ENCODE results near the gene LIPI.
"Not testable (repeated sequence)": the region's sequence is repeated elsewhere in the genome, so short reads cannot be mapped to it uniquely, and the experiment has no call there.

LIPI gene

DNA sequence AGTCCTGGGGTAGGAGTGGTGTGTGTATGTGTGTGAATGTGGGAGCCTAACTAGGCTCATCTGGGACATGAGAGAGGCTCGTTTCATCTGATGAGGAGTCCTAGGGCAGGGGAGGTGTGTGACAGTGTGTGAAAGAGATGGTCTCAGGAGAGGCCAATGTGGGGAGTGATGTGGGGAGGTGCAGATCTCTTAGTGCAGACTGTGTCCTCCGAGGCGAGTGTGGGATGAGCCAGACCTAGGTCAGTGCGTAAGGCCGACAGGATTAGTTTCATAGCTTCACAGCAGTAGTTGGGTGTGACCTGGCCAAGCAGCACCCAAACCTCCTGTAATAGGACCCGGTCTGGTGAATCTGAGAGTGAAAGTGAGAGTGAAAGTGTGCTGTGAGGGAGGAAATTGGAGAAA is 94.7 kb downstream of the LIPI start:
- DNase-seq (ENCODE audit: low spot score) = no peak

GRCh38 chr21:14115646-14116045 is 95.1 kb downstream of the LIPI start:
- no peak for DNase-seq (ENCODE audit: low spot score)

- DNase-seq (ENCODE audit: low spot score) = peak; percentile 23
Measured at GRCh38 chr21:14114251-14114650, 96.5 kb downstream of the LIPI start.

DNA sequence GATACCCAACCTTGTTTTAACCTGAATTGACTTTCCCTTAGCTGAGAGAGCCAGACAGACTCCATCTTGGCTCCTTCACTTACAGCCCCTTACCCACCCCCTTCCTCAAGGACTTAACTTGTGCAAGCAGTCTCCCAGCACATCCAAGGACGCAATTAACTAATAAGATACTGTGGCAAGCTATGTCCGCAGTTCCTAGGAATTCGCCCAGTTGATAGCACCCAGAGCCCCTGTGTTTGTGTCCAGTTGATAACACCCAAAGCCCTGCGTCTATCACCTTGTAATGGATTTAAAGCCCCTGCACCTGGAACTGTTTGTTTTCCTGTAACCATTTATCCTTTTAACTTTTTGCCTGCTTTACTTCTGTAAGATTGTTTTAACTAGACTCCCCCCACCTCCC is 106.2 kb downstream of the LIPI start:
- DNase-seq (ENCODE audit: low spot score) = not testable (repeated sequence)

GRCh38 chr21:14099570-14099969 is 111.2 kb downstream of the LIPI start:
- no peak for DNase-seq (ENCODE audit: low spot score)

GRCh38 chr21:14097881-14098499 is 112.8 kb downstream of the LIPI start:
- DNase-seq (ENCODE audit: low spot score) = no peak

DNA sequence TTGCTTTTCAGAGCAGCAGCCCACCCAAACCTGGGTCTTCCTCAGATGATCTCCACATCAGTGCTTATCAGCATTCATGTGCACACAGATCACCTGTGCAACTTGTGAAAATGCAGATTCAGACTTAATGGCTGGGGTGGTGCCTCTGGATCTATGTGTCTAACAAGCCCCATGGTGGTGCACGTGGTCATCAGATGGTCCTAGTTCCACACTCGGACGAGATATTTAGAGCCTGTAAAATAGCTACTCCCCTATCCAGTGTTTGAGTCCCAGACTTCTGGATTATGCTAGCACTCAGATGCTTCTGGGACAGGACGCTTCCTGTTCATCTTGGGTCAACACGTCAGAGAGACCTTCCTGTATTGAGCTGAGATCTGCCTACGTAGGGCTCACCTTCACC is 114.2 kb downstream of the LIPI start:
- DNase-seq (ENCODE audit: low spot score) = no peak

DNA sequence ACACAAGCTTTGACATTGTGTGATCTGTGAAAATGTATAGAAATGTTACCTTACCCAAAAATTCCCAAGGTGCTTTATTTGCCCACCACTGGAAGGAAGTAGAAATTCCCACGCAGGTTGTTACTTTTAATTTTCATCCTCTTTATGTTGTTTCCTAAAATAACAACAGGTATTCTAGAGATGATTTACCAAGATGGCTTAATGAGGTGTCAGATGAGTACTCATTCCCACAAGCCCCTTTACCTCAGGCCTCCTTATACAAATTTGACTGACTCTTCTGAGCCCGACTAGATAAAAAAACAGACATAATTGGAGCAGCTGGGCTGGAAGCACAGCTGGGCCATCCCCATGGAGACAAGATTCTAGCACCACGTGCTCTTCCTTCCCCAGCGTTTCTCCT is 114.6 kb downstream of the LIPI start:
- DNase-seq (ENCODE audit: low spot score) = no peak

DNA sequence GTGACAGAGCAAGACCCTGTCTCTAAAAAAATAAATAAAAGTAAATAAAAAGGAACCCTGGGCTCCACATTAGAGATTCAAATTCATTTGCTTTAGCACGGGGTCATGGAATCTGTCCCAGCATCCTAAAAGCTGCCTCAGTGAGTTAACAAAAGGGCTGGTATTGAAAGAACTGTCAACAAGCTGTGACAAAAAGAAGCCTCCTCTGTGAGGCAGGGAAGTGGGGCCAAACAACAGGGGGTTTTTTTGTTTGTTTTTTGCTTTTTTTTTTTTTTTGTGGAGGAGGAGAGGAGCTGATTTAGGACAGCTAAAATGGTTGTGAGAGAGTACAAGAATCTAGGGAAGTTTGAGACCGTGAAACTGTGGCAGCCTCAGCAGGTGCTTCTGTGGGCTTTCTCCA is 115.7 kb downstream of the LIPI start:
- no peak for DNase-seq (ENCODE audit: low spot score)

DNA sequence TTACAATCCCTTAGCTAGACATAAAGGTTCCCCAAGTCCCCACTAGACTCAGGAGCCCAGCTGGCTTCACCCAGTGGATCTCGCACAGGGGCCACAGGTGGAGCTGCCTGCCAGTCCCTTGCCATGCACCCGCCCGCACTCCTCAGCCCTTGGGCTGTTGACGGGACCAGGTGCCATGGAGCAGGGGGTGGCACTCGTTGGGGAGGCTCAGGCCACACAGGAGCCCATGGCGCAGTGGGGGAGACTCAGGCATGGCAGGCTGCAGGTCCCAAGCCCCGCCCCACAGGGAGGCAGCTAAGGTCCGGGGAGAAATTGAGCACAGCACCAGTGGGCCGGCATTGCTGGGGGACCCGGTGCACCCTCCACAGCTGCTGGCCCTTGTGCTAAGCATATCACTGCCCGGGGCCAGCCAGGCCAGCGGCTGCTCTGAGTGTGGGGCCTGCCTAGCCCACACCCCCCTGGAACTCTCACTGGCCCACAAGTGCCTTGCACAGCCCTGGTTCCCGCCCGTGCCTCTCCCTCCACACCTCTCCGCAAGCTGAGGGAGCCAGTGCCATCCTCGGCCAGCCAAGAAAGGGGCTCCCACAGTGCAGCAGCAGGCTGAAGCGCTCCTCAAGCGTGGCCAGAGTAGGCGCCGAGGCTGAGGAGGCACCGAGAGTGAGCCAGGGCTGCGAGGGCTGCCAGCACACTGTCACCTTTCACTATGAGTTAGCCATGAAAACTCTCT is 117.8 kb downstream of the LIPI start:
- DNase-seq (ENCODE audit: low spot score) = no peak

DNA sequence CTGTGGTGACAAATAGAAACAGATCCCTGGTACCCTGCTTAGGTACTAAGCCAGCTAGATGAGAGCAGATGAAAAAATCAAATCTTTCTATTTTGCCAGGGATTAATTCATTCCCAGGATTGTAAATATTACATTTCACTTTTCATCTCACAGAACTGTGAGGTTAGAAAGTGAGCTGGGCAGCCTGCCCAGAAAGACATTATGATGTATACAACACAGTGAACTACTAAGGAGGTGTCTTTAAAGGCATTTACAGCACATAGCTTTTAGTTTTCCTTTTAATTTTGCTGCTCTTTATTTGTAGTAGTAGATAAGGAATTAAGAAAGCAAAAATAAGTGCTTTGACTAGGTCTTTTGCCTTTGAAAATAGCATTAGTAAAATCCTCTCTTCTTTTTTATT is 120.6 kb downstream of the LIPI start:
- not testable (repeated sequence) for DNase-seq (ENCODE audit: low spot score)

- no peak for DNase-seq (ENCODE audit: low spot score)
Measured at GRCh38 chr21:14088391-14088790, 122.4 kb downstream of the LIPI start.

DNA sequence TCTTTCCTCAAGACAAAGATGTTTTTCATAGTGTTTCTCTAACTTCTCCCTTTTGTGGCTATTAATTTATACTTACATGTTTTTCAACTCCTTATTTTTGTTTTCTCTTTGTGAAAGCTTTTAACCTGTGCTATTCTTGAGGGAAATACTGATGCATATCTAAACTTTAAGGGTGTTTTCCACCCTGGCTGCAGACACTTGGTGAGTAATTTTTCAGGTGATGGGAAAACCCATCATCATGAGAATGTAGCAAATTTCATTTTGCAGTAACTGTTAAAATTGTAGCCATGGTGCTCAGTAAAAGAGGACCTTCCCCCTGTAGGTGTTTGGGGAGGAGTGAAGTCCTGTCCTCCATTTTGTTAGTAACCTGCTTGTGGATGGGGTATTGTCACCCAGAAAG is 124.2 kb downstream of the LIPI start:
- DNase-seq (ENCODE audit: low spot score) = no peak

- DNase-seq (ENCODE audit: low spot score) = no peak
Measured at GRCh38 chr21:14084701-14085100, 126.1 kb downstream of the LIPI start.

- DNase-seq (ENCODE audit: low spot score) = no peak
Measured at GRCh38 chr21:14084068-14084501, 126.7 kb downstream of the LIPI start.

- DNase-seq (ENCODE audit: low spot score) = no peak
Measured at GRCh38 chr21:14080764-14081096, 130.0 kb downstream of the LIPI start.

- DNase-seq (ENCODE audit: low spot score) = no peak
Measured at GRCh38 chr21:14080040-14080763, 130.6 kb downstream of the LIPI start.

DNA sequence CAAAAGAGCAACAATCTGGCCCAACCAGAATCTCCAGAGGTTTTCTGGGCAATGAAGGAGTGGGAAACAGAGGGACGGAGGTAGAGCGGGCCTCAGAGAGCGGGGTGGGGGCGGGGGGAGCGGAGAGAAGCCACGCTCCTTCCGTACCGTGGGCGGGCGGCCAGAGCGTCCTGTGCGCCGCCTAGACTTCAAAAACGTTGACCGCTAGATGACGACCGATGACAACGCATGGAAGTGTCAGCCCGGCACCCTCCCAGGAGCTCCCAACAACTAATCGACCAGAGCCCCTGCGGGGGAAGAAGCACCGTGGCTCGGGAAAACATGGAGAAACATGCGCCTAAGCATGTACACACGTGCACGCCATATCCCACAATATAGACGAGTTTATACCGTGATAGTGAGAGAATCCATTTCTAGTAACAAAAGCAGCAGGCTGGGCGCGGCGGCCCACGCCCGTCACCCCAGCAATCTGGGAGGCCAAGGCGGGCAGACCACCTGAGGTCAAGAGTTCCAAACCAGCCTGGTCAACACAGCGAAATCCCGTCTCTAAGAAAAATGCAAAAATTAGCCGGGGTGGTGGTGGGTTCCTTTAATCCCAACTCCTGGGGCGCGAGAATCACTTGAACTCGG is 131.9 kb downstream of the LIPI start:
- DNase-seq (ENCODE audit: low spot score) = no peak

- DNase-seq (ENCODE audit: low spot score) = no peak
Measured at GRCh38 chr21:14076143-14076806, 134.5 kb downstream of the LIPI start.

GRCh38 chr21:14075346-14076142 is 135.2 kb downstream of the LIPI start:
- DNase-seq (ENCODE audit: low spot score) = no peak

- DNase-seq (ENCODE audit: low spot score) = no peak
Measured at GRCh38 chr21:14074177-14074576, 136.6 kb downstream of the LIPI start.

DNA sequence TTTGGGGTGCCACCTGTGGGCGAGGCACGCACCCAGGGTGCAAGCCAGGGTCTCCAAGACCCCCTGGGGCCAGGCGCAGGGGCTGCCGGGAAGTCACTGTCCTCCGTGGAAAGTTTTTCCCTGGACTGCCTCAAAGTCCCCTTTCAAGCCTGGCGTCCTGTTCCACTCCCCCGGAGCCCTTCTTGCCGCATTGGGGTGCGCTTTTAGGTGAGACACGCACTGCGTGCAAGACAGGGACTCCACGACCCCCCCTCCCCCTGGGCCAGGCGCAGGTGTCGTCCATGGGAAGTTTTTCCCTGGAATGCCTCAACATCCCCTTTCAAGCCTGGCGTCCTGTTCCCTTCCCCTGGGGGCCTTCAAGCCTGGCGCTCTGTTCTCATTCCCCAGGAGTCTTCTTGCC is 137.1 kb downstream of the LIPI start:
- no peak for DNase-seq (ENCODE audit: low spot score)

Measured in kidney tubule cell (primary cell).